ENCODE data around the gene MED8.

DNA sequence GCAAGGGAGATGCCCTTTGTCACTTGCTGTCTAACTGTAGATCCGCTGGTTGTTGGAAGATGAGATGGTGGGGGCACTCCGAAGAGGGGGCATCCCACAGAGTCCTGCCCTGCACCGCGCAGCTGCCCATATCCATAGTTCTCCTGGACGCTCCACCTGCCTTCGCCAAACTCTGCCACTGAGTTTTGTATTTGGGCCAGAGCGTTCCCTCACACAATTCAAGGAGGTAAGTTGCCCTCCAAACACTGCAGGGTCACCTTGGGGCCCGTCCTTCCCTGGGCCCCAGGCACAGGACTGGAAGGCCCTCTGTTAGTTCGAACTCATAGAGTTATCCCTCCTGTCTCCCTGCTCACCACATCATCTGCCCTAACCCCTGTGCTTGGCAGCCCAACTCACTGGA lies 42.1 kb upstream of the MED8 start:
- TF ChIP-seq, protein P1, sequence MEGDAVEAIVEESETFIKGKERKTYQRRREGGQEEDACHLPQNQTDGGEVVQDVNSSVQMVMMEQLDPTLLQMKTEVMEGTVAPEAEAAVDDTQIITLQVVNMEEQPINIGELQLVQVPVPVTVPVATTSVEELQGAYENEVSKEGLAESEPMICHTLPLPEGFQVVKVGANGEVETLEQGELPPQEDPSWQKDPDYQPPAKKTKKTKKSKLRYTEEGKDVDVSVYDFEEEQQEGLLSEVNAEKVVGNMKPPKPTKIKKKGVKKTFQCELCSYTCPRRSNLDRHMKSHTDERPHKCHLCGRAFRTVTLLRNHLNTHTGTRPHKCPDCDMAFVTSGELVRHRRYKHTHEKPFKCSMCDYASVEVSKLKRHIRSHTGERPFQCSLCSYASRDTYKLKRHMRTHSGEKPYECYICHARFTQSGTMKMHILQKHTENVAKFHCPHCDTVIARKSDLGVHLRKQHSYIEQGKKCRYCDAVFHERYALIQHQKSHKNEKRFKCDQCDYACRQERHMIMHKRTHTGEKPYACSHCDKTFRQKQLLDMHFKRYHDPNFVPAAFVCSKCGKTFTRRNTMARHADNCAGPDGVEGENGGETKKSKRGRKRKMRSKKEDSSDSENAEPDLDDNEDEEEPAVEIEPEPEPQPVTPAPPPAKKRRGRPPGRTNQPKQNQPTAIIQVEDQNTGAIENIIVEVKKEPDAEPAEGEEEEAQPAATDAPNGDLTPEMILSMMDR (IDR thresholded peaks at IDR 0.05; ENCODE audit: low read length) = no peak
- no peak for TF ChIP-seq EZH2 (optimal IDR thresholded peaks at IDR 0.05; ENCODE audit: low read depth, low read length)
- TF ChIP-seq EZH2phosphoT487 (IDR thresholded peaks at IDR 0.05; ENCODE audit: low read length) = no peak
